GM19239 (cell line): ENCODE measurements around the gene PACSIN2.

ENCODE experiments used
- DNase-seq: peaks from one replicate; pipeline ENCODE4 v3.0.0; 2011; ENCODE audit warnings: low spot score; ENCODE audit not compliant: insufficient read length
- FAIRE-seq: peaks from 2 replicates; lab custom pipeline; 2011; peaks lifted over from hg19 to GRCh38; lab: Jason Lieb, UNC

The PACSIN2 gene

GRCh38 chr22:42892156-42892555 lies 122.8 kb downstream of the PACSIN2 start:
- FAIRE-seq (no peak), DNase-seq (no peak)

- FAIRE-seq (no peak), DNase-seq (no peak)
Observed at GRCh38 chr22:42891696-42892095, 123.3 kb downstream of the PACSIN2 start.

- DNase-seq = no peak
- FAIRE-seq = peak; percentile 87
Observed at GRCh38 chr22:42891008-42891407, 123.9 kb downstream of the PACSIN2 start.

GRCh38 chr22:42889304-42889703 lies 125.6 kb downstream of the PACSIN2 start:
- peak; percentile 70 for DNase-seq
- FAIRE-seq = peak; percentile 98

GRCh38 chr22:42887523-42888507 lies 127.1 kb downstream of the PACSIN2 start:
- FAIRE-seq (no peak), DNase-seq (no peak)

GRCh38 chr22:42887120-42887519 lies 127.8 kb downstream of the PACSIN2 start:
- no peak for DNase-seq

GRCh38 chr22:42885446-42885845 lies 129.5 kb downstream of the PACSIN2 start:
- DNase-seq = no peak
- FAIRE-seq = no peak

More at GRCh38 chr22:42887120-42887519, 127.8 kb downstream of the PACSIN2 start:
- no peak for FAIRE-seq

GRCh38 chr22:42884616-42885375 lies 130.2 kb downstream of the PACSIN2 start:
- FAIRE-seq (no peak), DNase-seq (no peak)

- FAIRE-seq = no peak
- no peak for DNase-seq
Observed at GRCh38 chr22:42883970-42884369, 131.0 kb downstream of the PACSIN2 start.

- FAIRE-seq = no peak
Observed at GRCh38 chr22:42883121-42883520, 131.8 kb downstream of the PACSIN2 start.

GRCh38 chr22:42881982-42882656 lies 132.8 kb downstream of the PACSIN2 start:
- FAIRE-seq (no peak), DNase-seq (no peak)

More at GRCh38 chr22:42883121-42883520, 131.8 kb downstream of the PACSIN2 start:
- no peak for DNase-seq

- FAIRE-seq = no peak
- no peak for DNase-seq
Observed at GRCh38 chr22:42881298-42881697, 133.7 kb downstream of the PACSIN2 start.

- FAIRE-seq (no peak), DNase-seq (no peak)
Observed at GRCh38 chr22:42880815-42881214, 134.1 kb downstream of the PACSIN2 start.

- no peak for DNase-seq
- FAIRE-seq = no peak
Observed at GRCh38 chr22:42879371-42880021, 135.5 kb downstream of the PACSIN2 start.

GRCh38 chr22:42878561-42879305 lies 136.2 kb downstream of the PACSIN2 start:
- no peak for FAIRE-seq
- no peak for DNase-seq

- FAIRE-seq (no peak), DNase-seq (no peak)
Observed at GRCh38 chr22:42877597-42878340, 137.2 kb downstream of the PACSIN2 start.

GRCh38 chr22:42877158-42877557 lies 137.8 kb downstream of the PACSIN2 start:
- FAIRE-seq = no peak
- no peak for DNase-seq

GRCh38 chr22:42876041-42876440 lies 138.9 kb downstream of the PACSIN2 start:
- FAIRE-seq (no peak), DNase-seq (no peak)

GRCh38 chr22:42874010-42874409 lies 140.9 kb downstream of the PACSIN2 start:
- FAIRE-seq = no peak
- no peak for DNase-seq
